Measurements from ENCODE around the gene TTLL11.

DNA sequence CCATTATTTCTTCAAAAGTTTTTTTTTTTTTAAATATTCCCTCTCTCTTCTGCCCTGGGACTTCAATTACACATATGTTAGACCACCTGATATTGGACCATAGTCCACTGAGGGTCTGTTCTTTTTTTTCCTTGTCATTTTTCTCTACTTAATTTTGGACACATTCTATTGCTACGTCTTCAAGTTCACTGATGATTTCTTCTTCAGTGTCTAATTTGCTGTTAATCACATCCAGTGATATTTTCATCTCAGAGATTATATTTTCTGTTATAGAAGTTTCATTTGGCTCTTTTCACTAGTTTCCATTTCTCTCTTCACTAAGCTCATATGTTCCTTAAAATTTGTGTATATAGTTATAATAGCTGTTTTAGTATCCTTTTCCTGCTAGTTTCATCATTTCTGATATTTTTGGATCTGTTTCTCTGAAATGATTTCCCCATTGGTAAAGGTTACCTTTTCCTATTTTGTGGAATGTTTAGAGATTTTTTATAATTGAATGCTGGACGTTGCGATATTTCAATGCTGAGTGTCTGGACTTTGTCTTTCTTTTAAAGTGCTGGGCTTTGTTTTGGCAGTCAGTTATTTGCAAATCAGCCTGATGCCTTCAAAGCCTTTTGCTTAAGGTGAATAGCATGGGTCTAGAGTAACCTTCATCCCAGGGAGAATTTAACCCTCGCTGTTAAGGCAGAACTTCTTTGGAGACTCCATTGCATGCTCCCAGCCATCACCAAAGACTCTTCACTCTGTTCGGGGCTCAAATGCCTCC lies 111.8 kb downstream of the TTLL11 start:
- TF ChIP-seq, protein P1, sequence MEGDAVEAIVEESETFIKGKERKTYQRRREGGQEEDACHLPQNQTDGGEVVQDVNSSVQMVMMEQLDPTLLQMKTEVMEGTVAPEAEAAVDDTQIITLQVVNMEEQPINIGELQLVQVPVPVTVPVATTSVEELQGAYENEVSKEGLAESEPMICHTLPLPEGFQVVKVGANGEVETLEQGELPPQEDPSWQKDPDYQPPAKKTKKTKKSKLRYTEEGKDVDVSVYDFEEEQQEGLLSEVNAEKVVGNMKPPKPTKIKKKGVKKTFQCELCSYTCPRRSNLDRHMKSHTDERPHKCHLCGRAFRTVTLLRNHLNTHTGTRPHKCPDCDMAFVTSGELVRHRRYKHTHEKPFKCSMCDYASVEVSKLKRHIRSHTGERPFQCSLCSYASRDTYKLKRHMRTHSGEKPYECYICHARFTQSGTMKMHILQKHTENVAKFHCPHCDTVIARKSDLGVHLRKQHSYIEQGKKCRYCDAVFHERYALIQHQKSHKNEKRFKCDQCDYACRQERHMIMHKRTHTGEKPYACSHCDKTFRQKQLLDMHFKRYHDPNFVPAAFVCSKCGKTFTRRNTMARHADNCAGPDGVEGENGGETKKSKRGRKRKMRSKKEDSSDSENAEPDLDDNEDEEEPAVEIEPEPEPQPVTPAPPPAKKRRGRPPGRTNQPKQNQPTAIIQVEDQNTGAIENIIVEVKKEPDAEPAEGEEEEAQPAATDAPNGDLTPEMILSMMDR (conservative IDR thresholded peaks at IDR 0.05; ENCODE audit: low read length) = no peak
- no peak for TF ChIP-seq EZH2phosphoT487 (IDR thresholded peaks at IDR 0.05; ENCODE audit: borderline replicate concordance)

Measured in Loucy (cell line).